ENCODE results near the gene MAP4K2. TPM values are rescaled to one million over a fixed set of nuclear protein-coding genes. Genes with fewer than 3 reads are reported as not detected.

MAP4K2 gene
- total and polyA plus RNA-seq, 2 of the 8 experiments (the other 6 are each of a cell fraction or from before 2014, with no cell fraction given), result 20.1 to 20.7 TPM

GRCh38 chr11:64762674-64763525, 40.1 kb downstream of the MAP4K2 start:
- Histone ChIP-seq H3K36me3 (ENCODE audit: control insufficient read depth in 2 of 4, insufficient read depth in 4 of 4, low read length in 3 of 4) (peaks cover 20 to 44% (median 33%) of the 10 kb centered on the region in 4 experiments), H2AK5ac (ENCODE audit: low read depth, low read length) (no peak overlapping the region), H3K4me3 (ENCODE audit: extremely low read depth in 1 of 4, insufficient read depth in 2 of 4, low read depth in 3 of 4, low read length in 4 of 4) (peak overlapping the region in 3 of 4 experiments; percentile 14 to 36 (median 29); a peak in 4 of 8 replicates), H3K9me3 (ENCODE audit: insufficient read depth in 2 of 2, low read depth in 1 of 2, low read length in 1 of 2) (no peaks in the 10 kb centered on the region), H3K27ac (ENCODE audit: low read depth, low read length) (peak overlapping the region; percentile 86), H4K91ac (replicated peaks; ENCODE audit: insufficient read length, low read length) (peak overlapping the region; percentile 67), H2BK120ac (replicated peaks; ENCODE audit: low read depth, low read length) (peak overlapping the region; percentile 27), H2BK12ac (ENCODE audit: low read depth, low read length) (peak overlapping the region; percentile 72), H3K23ac (ENCODE audit: insufficient read length) (no peak overlapping the region), H3K4me1 (replicated peaks in 1 of 4; ENCODE audit: control insufficient read depth in 3 of 4, insufficient read depth in 4 of 4, low read length in 3 of 4) (peaks cover 26 to 77% (median 64%) of the 10 kb centered on the region in 4 experiments), H2BK5ac (ENCODE audit: low read depth, low read length) (peak overlapping the region; percentile 100), H3K27me3 (replicated peaks in 1 of 4; ENCODE audit: control insufficient read depth in 3 of 4, extremely low read depth in 1 of 4, insufficient read depth in 3 of 4, low read length in 3 of 4) (no peaks in the 10 kb centered on the region), H2BK20ac (ENCODE audit: low read length) (peak overlapping the region; percentile 75), H3K56ac (replicated peaks; ENCODE audit: insufficient read length, low read depth, low read length) (peak overlapping the region; percentile 27), H3K4ac (replicated peaks; ENCODE audit: insufficient read length, low read depth, low read length) (peak overlapping the region; percentile 34), H4K20me1 (replicated peaks in 1 of 2; ENCODE audit: control insufficient read depth in 1 of 2, insufficient read depth in 2 of 2, low read length in 2 of 2) (peaks cover 11 to 19% of the 10 kb centered on the region in 2 experiments), H3K23me2 (ENCODE audit: low read depth, low read length) (no peaks in the 10 kb centered on the region), H3K9ac (replicated peaks in 1 of 4; ENCODE audit: extremely low read depth in 1 of 4, low read depth in 3 of 4, low read length in 3 of 4) (peak overlapping the region in 2 of 4 experiments; percentile 51 to 56; a peak in 4 of 7 replicates), H4K8ac (ENCODE audit: extremely low read depth, insufficient read depth, low read length) (0 out of 2 replicates have a peak overlapping the region, but pooled peaks have one; percentile 4), H4K5ac (ENCODE audit: insufficient read length, low read depth, low read length) (peak overlapping the region; percentile 61), H3K14ac (ENCODE audit: insufficient read length) (no peak overlapping the region), H3K79me1 (ENCODE audit: low read depth, low read length) (peaks cover 3% of the 10 kb centered on the region), H3K18ac (ENCODE audit: extremely low read depth, low read length) (peak overlapping the region; percentile 95), H2AFZ (ENCODE audit: low read length) (no peak overlapping the region), H3K4me2 (ENCODE audit: insufficient read depth in 1 of 2, low read depth in 2 of 2, low read length in 2 of 2) (peak overlapping the region; percentile 56 to 70), H3K79me2 (ENCODE audit: control insufficient read depth in 1 of 2, insufficient read depth in 2 of 2, low read length in 2 of 2) (peaks cover 0 to 11% of the 10 kb centered on the region in 2 experiments; a peak in 1 of 4 replicates), H2BK15ac (ENCODE audit: low read length) (no peak overlapping the region; the same call in 1 of the 2 replicates)
- 9% methylated on average over 13 of the region's 13 CpGs; no CpG with 5 or more reads in 1 of the 2 experiments for WGBS, 2 experiments (ENCODE audit: extremely low coverage in 1 of 2, insufficient coverage in 1 of 2, insufficient read length in 1 of 2, insufficient replicate concordance in 2 of 2, low coverage in 1 of 2, low lambda C conversion rate in 2 of 2, missing lambda C conversion rate in 1 of 2)
- FAIRE-seq (peak; percentile 89), DNase-seq (ENCODE audit: low read depth in 1 of 2, low spot score in 2 of 2) (peak in 1 of 2 experiments; percentile 71)
- ChIA-PET CTCF (ENCODE audit: partially characterized antibody) (interaction anchor here (0.7 to 23.6 kb wide), 8 partner anchors 8 to 314 kb away, joined by 3 to 376 read pairs (median 4); partner anchors contain the start of gene RASGRP2), POLR2A (ENCODE audit: partially characterized antibody) (interaction anchor here (0.6 to 42.9 kb wide), 17 partner anchors 3 to 373 kb away, joined by 3 to 1087 read pairs (median 3); partner anchors contain the start of genes FAU, MRPL49, PYGM and RASGRP2)
- TF ChIP-seq PHF8 (conservative IDR thresholded peaks at IDR 0.05; ENCODE audit: low read depth, low read length) (no peak), ZNF274 (IDR thresholded peaks at IDR 0.05; ENCODE audit: borderline replicate concordance, extremely low read depth, low read length) (no peak), MAFK (IDR thresholded peaks at IDR 0.05; ENCODE audit: low read depth, low read length) (peak; percentile 19; the same call in 1 of the 2 replicates), CHD2 (IDR thresholded peaks at IDR 0.05; ENCODE audit: low read length) (no peak), GTF2F1 (IDR thresholded peaks at IDR 0.05; ENCODE audit: borderline replicate concordance, low read depth, low read length) (no peak), NRF1 (IDR thresholded peaks at IDR 0.05; ENCODE audit: low read depth, low read length) (no peak), SIRT6 (IDR thresholded peaks at IDR 0.05; ENCODE audit: low read length) (no peak), SRF (IDR thresholded peaks at IDR 0.05; ENCODE audit: low read depth, low read length) (no peak), CBX5 (IDR thresholded peaks at IDR 0.05; ENCODE audit: low read depth, low read length) (no peak), POLR2AphosphoS5 (IDR thresholded peaks at IDR 0.05; ENCODE audit: low read depth, low read length) (peak; percentile 69), YY1 (IDR thresholded peaks at IDR 0.05; ENCODE audit: low read depth, low read length) (no peak), BRCA1 (IDR thresholded peaks at IDR 0.05; ENCODE audit: low read depth, low read length) (no peak)

Measured in H1 (cell line).